Trophoblast cell (in vitro differentiated cells and primary cell): Measurements from ENCODE around the gene DSC2.
A peak's percentile ranks its signal among the peaks of the same experiment; 100 is the strongest.

Experiments used
- DNase-seq, 2 donors: peaks; one replicate each; pipeline ENCODE4 v3.0.0-alpha.2; 2016
- H2AFZ ChIP-seq: 2 replicates; pipeline ENCODE4 v1.6.1; 2013; ENCODE audit warnings: low read length, moderate library complexity, mild to moderate bottlenecking; ENCODE audit not compliant: insufficient read depth, poor library complexity
- H2AK5ac ChIP-seq: 2 replicates; pipeline ENCODE4 v1.6.1; 2013; ENCODE audit warnings: mild to moderate bottlenecking, low read length
- H2BK120ac ChIP-seq: 2 replicates; pipeline ENCODE4 v1.6.1; 2013; ENCODE audit warnings: low read length, mild to moderate bottlenecking, moderate library complexity; ENCODE audit not compliant: insufficient read depth, poor library complexity
- H2BK12ac ChIP-seq: 2 replicates; pipeline ENCODE4 v1.6.1; 2013; ENCODE audit warnings: mild to moderate bottlenecking, low read length, moderate library complexity
- H2BK5ac ChIP-seq: 2 replicates; pipeline ENCODE4 v1.6.1; 2013; ENCODE audit warnings: low read length, low read depth, moderate library complexity, mild to moderate bottlenecking; ENCODE audit not compliant: poor library complexity
- H3K14ac ChIP-seq: 2 replicates; pipeline ENCODE4 v1.6.1; 2013; ENCODE audit warnings: mild to moderate bottlenecking, low read length
- H3K18ac ChIP-seq: 2 replicates; pipeline ENCODE4 v1.6.1; 2013; ENCODE audit warnings: mild to moderate bottlenecking, low read length
- H3K23ac ChIP-seq: 2 replicates; pipeline ENCODE4 v1.6.1; 2013; ENCODE audit warnings: low read length
- H3K27ac ChIP-seq: 2 replicates; pipeline ENCODE4 v1.5.1; 2013; ENCODE audit warnings: low read depth, mild to moderate bottlenecking, inconsistent platforms, low read length, moderate library complexity
- H3K27me3 ChIP-seq: 2 replicates; pipeline ENCODE4 v1.6.1; 2013; ENCODE audit warnings: inconsistent platforms, mild to moderate bottlenecking, low read length, moderate library complexity; ENCODE audit not compliant: insufficient read depth
- H3K36me3 ChIP-seq, 2 experiments: 1 replicate in 1 of 2; 2 replicates in 1 of 2; pipeline ENCODE4 v1.6.1; 2013; ENCODE audit warnings: low read length in 2 of 2, mild to moderate bottlenecking in 2 of 2, moderate library complexity in 1 of 2; ENCODE audit not compliant: insufficient read depth in 2 of 2, control insufficient read depth in 1 of 2
- H3K4ac ChIP-seq: 2 replicates; pipeline ENCODE4 v1.6.1; 2013; ENCODE audit warnings: low read depth, mild to moderate bottlenecking, low read length, moderate library complexity
- H3K4me1 ChIP-seq, 2 experiments: 1 replicate in 1 of 2; 2 replicates in 1 of 2; pipeline ENCODE4 v1.6.1; 2013; ENCODE audit warnings: low read length in 2 of 2, mild to moderate bottlenecking in 2 of 2, moderate library complexity in 1 of 2; ENCODE audit not compliant: insufficient read depth in 2 of 2, control insufficient read depth in 1 of 2
- H3K4me2 ChIP-seq: 2 replicates; pipeline ENCODE4 v1.6.1; 2013; ENCODE audit warnings: inconsistent platforms, mild to moderate bottlenecking, low read length, moderate library complexity
- H3K4me3 ChIP-seq: 2 replicates; pipeline ENCODE4 v1.5.1; 2013; ENCODE audit warnings: mild to moderate bottlenecking, low read depth, low read length, inconsistent platforms
- H3K79me1 ChIP-seq: one replicate; pipeline ENCODE4 v1.6.1; 2013; ENCODE audit warnings: low read length
- H3K79me2 ChIP-seq: 2 replicates; pipeline ENCODE4 v1.6.1; 2013; ENCODE audit warnings: low read length, mild to moderate bottlenecking; ENCODE audit not compliant: control insufficient read depth, insufficient read depth, poor library complexity
- H3K9ac ChIP-seq: 2 replicates; pipeline ENCODE4 v1.6.1; 2013; ENCODE audit warnings: mild to moderate bottlenecking, low read length
- H3K9me3 ChIP-seq: 2 replicates; pipeline ENCODE4 v1.6.1; 2013; ENCODE audit warnings: low read depth, mild to moderate bottlenecking, control low read depth, inconsistent platforms, low read length; ENCODE audit not compliant: insufficient read depth
- H4K12ac ChIP-seq: 2 replicates; pipeline ENCODE4 v1.6.1; 2013; ENCODE audit warnings: low read depth, mild to moderate bottlenecking, low read length, moderate library complexity
- H4K8ac ChIP-seq: 2 replicates; pipeline ENCODE4 v1.6.1; 2013; ENCODE audit warnings: low read depth, mild to moderate bottlenecking, low read length, moderate library complexity
- H4K91ac ChIP-seq: one replicate; pipeline ENCODE4 v1.6.1; 2013; ENCODE audit warnings: low read depth, mild to moderate bottlenecking, low read length, moderate library complexity
- WGBS: extraction: QIAGEN DNeasy Blood & Tissue Kit; methylation state at CpG from one replicate; pipeline ENCODE4 v1.1.7; 2013; ENCODE audit warnings: missing lambda C conversion rate; ENCODE audit not compliant: insufficient read length, insufficient coverage; ENCODE audit errors: extremely low coverage; 5-methylcytosine and 5-hydroxymethylcytosine counted together

DSC2 gene

GRCh38 chr18:31043709-31044108, 58.5 kb downstream of the DSC2 start:
- WGBS = no CpG with 5 or more reads among the region's 7 CpGs
- Histone ChIP-seq H4K8ac (no peak overlapping the region), H3K18ac (no peak overlapping the region), H3K4me3 (no peak overlapping the region), H3K9me3 (peaks cover 1% of the 10 kb centered on the region), H3K4me1 (peaks cover 6 to 16% of the 10 kb centered on the region in 2 experiments), H3K27me3 (peaks cover 32% of the 10 kb centered on the region), H3K79me1 (no peaks in the 10 kb centered on the region), H4K12ac (no peak overlapping the region), H3K14ac (no peak overlapping the region), H3K4ac (no peak overlapping the region), H2BK120ac (no peak overlapping the region), H3K79me2 (no peaks in the 10 kb centered on the region), H2BK5ac (no peak overlapping the region), H3K4me2 (no peak overlapping the region), H2AK5ac (no peak overlapping the region), H4K91ac (no peak overlapping the region), H2BK12ac (no peak overlapping the region), H3K27ac (no peak overlapping the region), H3K36me3 (no peaks in the 10 kb centered on the region), H2AFZ (no peak overlapping the region), H3K23ac (no peak overlapping the region), H3K9ac (no peak overlapping the region)
- DNase-seq = no peak

- no peak within 1 kb of the TSS for H3K9ac ChIP-seq
- H2AK5ac ChIP-seq = no peak within 1 kb of the TSS
- peaks cover 6 to 16% of the 10 kb centered on the region in 2 experiments for H3K4me1 ChIP-seq
- no peak within 1 kb of the TSS for H4K12ac ChIP-seq
- peak; percentile 18 to 56 for DNase-seq
- peak within 1 kb of the TSS; percentile 95 for H3K4me2 ChIP-seq
- peak within 1 kb of the TSS; percentile 44 for H2BK12ac ChIP-seq
- no CpG with 5 or more reads among the region's 73 CpGs for WGBS
- no peaks in the 10 kb centered on the region for H3K79me2 ChIP-seq
- H2BK5ac ChIP-seq = no peak within 1 kb of the TSS
- no peak within 1 kb of the TSS for H3K14ac ChIP-seq
- no peak within 1 kb of the TSS for H3K18ac ChIP-seq
- peak within 1 kb of the TSS; percentile 73 for H2AFZ ChIP-seq
- H3K27me3 ChIP-seq = peaks cover 32% of the 10 kb centered on the region
- no peak within 1 kb of the TSS for H4K8ac ChIP-seq
- H2BK120ac ChIP-seq = peak within 1 kb of the TSS; percentile 24
- H3K23ac ChIP-seq = no peak within 1 kb of the TSS
- H3K79me1 ChIP-seq = no peaks in the 10 kb centered on the region
- no peaks in the 10 kb centered on the region for H3K36me3 ChIP-seq
- H3K9me3 ChIP-seq = peaks cover 1% of the 10 kb centered on the region
- H3K4ac ChIP-seq = no peak within 1 kb of the TSS
- H4K91ac ChIP-seq = no peak within 1 kb of the TSS
- H3K4me3 ChIP-seq = peak within 1 kb of the TSS; percentile 68
- no peak within 1 kb of the TSS for H3K27ac ChIP-seq
These were observed 59.6 kb downstream of the DSC2 start, which contains the start of gene DSC3 for GRCh38 chr18:31042406-31043181. DSC3 (minus strand) TSS chr18:31042742; CDS start chr18:31042660, 82 bp downstream.

- Histone ChIP-seq H3K4me1 (peaks cover 6 to 16% of the 10 kb centered on the region in 2 experiments), H3K18ac (no peak overlapping the region), H2BK12ac (no peak overlapping the region), H3K79me2 (no peaks in the 10 kb centered on the region), H3K9me3 (peaks cover 1% of the 10 kb centered on the region), H3K23ac (no peak overlapping the region), H4K12ac (no peak overlapping the region), H2BK120ac (no peak overlapping the region), H3K9ac (no peak overlapping the region), H3K4ac (no peak overlapping the region), H3K27ac (no peak overlapping the region), H3K79me1 (no peaks in the 10 kb centered on the region), H4K8ac (no peak overlapping the region), H3K4me3 (peak overlapping the region; percentile 68), H3K14ac (no peak overlapping the region), H4K91ac (no peak overlapping the region), H2BK5ac (no peak overlapping the region), H3K36me3 (no peaks in the 10 kb centered on the region), H3K27me3 (peaks cover 32% of the 10 kb centered on the region), H3K4me2 (peak overlapping the region; percentile 95), H2AFZ (no peak overlapping the region), H2AK5ac (no peak overlapping the region)
- WGBS = no CpG with 5 or more reads among the region's 17 CpGs
- DNase-seq = no peak
These were observed 60.2 kb downstream of the DSC2 start for GRCh38 chr18:31042084-31042405.

GRCh38 chr18:31041271-31042083, 60.7 kb downstream of the DSC2 start:
- Histone ChIP-seq H4K8ac (no peak overlapping the region), H2AK5ac (no peak overlapping the region), H3K27me3 (peaks cover 32% of the 10 kb centered on the region), H2BK12ac (no peak overlapping the region), H2BK5ac (no peak overlapping the region), H3K9me3 (peaks cover 1% of the 10 kb centered on the region), H3K4me1 (peaks cover 6 to 16% of the 10 kb centered on the region in 2 experiments), H2BK120ac (no peak overlapping the region), H2AFZ (peak overlapping the region; percentile 17), H3K23ac (no peak overlapping the region), H3K14ac (no peak overlapping the region), H4K91ac (no peak overlapping the region), H3K18ac (no peak overlapping the region), H3K4me3 (peak overlapping the region; percentile 63), H3K36me3 (no peaks in the 10 kb centered on the region), H4K12ac (no peak overlapping the region), H3K9ac (no peak overlapping the region), H3K79me2 (no peaks in the 10 kb centered on the region), H3K4ac (no peak overlapping the region), H3K79me1 (no peaks in the 10 kb centered on the region), H3K4me2 (peak overlapping the region; percentile 95), H3K27ac (no peak overlapping the region)
- no CpG with 5 or more reads among the region's 52 CpGs for WGBS
- peak; percentile 18 to 47 for DNase-seq
